GM23338 (cell line): ENCODE measurements around the gene PTPN18. TPM values are rescaled to one million over a fixed set of nuclear protein-coding genes. Genes with fewer than 3 reads are reported as not detected.

Experiments used
- ATAC-seq: fragments of 200-7000 bp; cut with Tn5 transposase; 3 replicates; pipeline ENCODE4 v1.9.1; 2020
- DNase-seq: peaks from one replicate; pipeline ENCODE4 v3.0.0-alpha.2; 2015; ENCODE audit warnings: low spot score
- H2AFZ ChIP-seq: fragments of 200-600 bp; sonication (generic); 2 replicates; pipeline ENCODE4 v1.8.0; 2016; ENCODE audit warnings: antibody characterized with exemption, mild to moderate bottlenecking, moderate library complexity
- H3F3A ChIP-seq: fragments of 200-600 bp; sonication (generic); replicated peaks from 2 replicates; pipeline ENCODE4 v1.8.0; 2017; ENCODE audit warnings: antibody characterized with exemption, mixed run types, low read depth
- H3K27ac ChIP-seq: fragments of 200-600 bp; sonication (generic); 2 replicates; pipeline ENCODE4 v1.6.1; 2016; ENCODE audit warnings: low read depth
- H3K27me3 ChIP-seq: fragments of 200-600 bp; sonication (generic); 2 replicates; pipeline ENCODE4 v1.8.0; 2016; ENCODE audit warnings: mild to moderate bottlenecking, mixed run types, moderate library complexity; ENCODE audit not compliant: insufficient read depth
- H3K36me3 ChIP-seq: fragments of 200-600 bp; sonication (generic); 2 replicates; pipeline ENCODE4 v1.8.0; 2016; ENCODE audit warnings: mild to moderate bottlenecking; ENCODE audit not compliant: insufficient read depth
- H3K4me1 ChIP-seq: fragments of 200-600 bp; sonication (generic); 2 replicates; pipeline ENCODE4 v1.8.0; 2016; ENCODE audit warnings: mild to moderate bottlenecking, moderate library complexity; ENCODE audit not compliant: insufficient read depth
- H3K4me2 ChIP-seq: fragments of 200-600 bp; sonication (generic); 2 replicates; pipeline ENCODE4 v1.7.1; 2017; ENCODE audit warnings: mixed run types
- H3K4me3 ChIP-seq: fragments of 200-600 bp; sonication (generic); 2 replicates; pipeline ENCODE4 v1.6.1; 2016; ENCODE audit warnings: mixed run types
- H3K79me2 ChIP-seq: fragments of 200-600 bp; sonication (generic); replicated peaks from 2 replicates; pipeline ENCODE4 v1.8.0; 2017; ENCODE audit warnings: mild to moderate bottlenecking; ENCODE audit not compliant: insufficient read depth
- H3K9me2 ChIP-seq: fragments of 200-600 bp; sonication (generic); 2 replicates; pipeline ENCODE4 v1.8.0; 2017; ENCODE audit not compliant: insufficient read depth
- H4K20me1 ChIP-seq: fragments of 200-600 bp; sonication (generic); replicated peaks from 2 replicates; pipeline ENCODE4 v1.8.0; 2017; ENCODE audit warnings: mild to moderate bottlenecking; ENCODE audit not compliant: insufficient read depth
- H3K27ac Mint-ChIP-seq: 2 replicates; pipeline ENCODE4 v1.8.0; 2020; ENCODE audit warnings: inconsistent platforms, mild to moderate bottlenecking, moderate library complexity, mixed read lengths
- H3K27me3 Mint-ChIP-seq: 3 replicates; pipeline ENCODE4 v1.8.0; 2022; ENCODE audit warnings: low read depth, mild to moderate bottlenecking, moderate library complexity, mixed read lengths, inconsistent platforms; ENCODE audit not compliant: insufficient read depth, poor library complexity
- H3K36me3 Mint-ChIP-seq: 3 replicates; pipeline ENCODE4 v1.8.0; 2021; ENCODE audit warnings: low read depth, mild to moderate bottlenecking, inconsistent platforms, moderate library complexity, mixed read lengths
- H3K4me1 Mint-ChIP-seq: 3 replicates; pipeline ENCODE4 v1.8.0; 2020; ENCODE audit warnings: mild to moderate bottlenecking, inconsistent platforms, mixed read lengths
- H3K4me3 Mint-ChIP-seq: 3 replicates; pipeline ENCODE4 v1.8.0; 2021; ENCODE audit warnings: moderate library complexity, mild to moderate bottlenecking, inconsistent platforms, mixed read lengths
- H3K9me3 Mint-ChIP-seq: 3 replicates; pipeline ENCODE4 v1.8.0; 2020; ENCODE audit warnings: moderate library complexity, mild to moderate bottlenecking, inconsistent platforms, mixed read lengths
- CREB1 ChIP-seq: fragments of 250-450 bp; sonication (Bioruptor Pico); IDR thresholded peaks from 2 replicates; pipeline ENCODE4 v1.5.0; 2020; ENCODE audit warnings: low read depth, mild to moderate bottlenecking, moderate library complexity
- CTCF ChIP-seq, 2 experiments: fragments of 200-600 bp in 1 of 2; sonication (generic) in 1 of 2; conservative IDR thresholded peaks; 2 replicates each; pipeline versions ENCODE4 v1.5.1 to v1.6.1; 2016 to 2017; ENCODE audit warnings: antibody characterized with exemption in 2 of 2, low read depth in 2 of 2, mild to moderate bottlenecking in 2 of 2, moderate library complexity in 1 of 2
- EZH2phosphoT487 ChIP-seq: fragments of 200-600 bp; sonication (generic); IDR thresholded peaks from one replicate; pipeline ENCODE4 v1.8.1; 2018; ENCODE audit warnings: antibody characterized with exemption; ENCODE audit not compliant: unreplicated experiment
- JUNB ChIP-seq: IDR thresholded peaks from one replicate; pipeline ENCODE4 v1.6.1; 2016; ENCODE audit warnings: antibody characterized with exemption; ENCODE audit not compliant: unreplicated experiment
- NANOG ChIP-seq: IDR thresholded peaks from 2 replicates; pipeline ENCODE4 v1.6.1; 2016; ENCODE audit warnings: antibody characterized with exemption, borderline replicate concordance
- POLR2AphosphoS5 ChIP-seq: IDR thresholded peaks from 2 replicates; pipeline ENCODE4 v1.6.1; 2016; ENCODE audit warnings: antibody characterized with exemption, low read depth
- REST ChIP-seq: IDR thresholded peaks from one replicate; pipeline ENCODE4 v1.6.1; 2018; ENCODE audit warnings: antibody characterized with exemption; ENCODE audit not compliant: unreplicated experiment
- ZNF331 ChIP-seq: fragments of 250-450 bp; sonication (Bioruptor Pico); IDR thresholded peaks from 2 replicates; pipeline ENCODE4 v1.5.0; 2020; ENCODE audit warnings: low read depth, mild to moderate bottlenecking, moderate library complexity
- ZNF462 ChIP-seq: fragments of 250-450 bp; sonication (Bioruptor Pico); IDR thresholded peaks from 2 replicates; pipeline ENCODE4 v1.5.0; 2020; ENCODE audit warnings: mild to moderate bottlenecking, moderate library complexity
- polyA plus RNA-seq: library from polyadenylated mRNA; unstranded; fragments of >200 nt; fragmentation: Nextera tagmentation; extraction: Ambion mirVana; gene quantifications from 2 replicates; pipeline ENCODE4 v1.2.1, GENCODE V29; 2016
- total RNA-seq: library from RNA; depleted of rRNA; stranded (reverse); fragments of >200 nt; shearing (Covaris generic); gene quantifications from 2 replicates; pipeline ENCODE4 v1.2.3, GENCODE V29; 2014

PTPN18 gene
- total and polyA plus RNA-seq, 2 experiments from 2014 or later, result 10.1 to 10.9 TPM

GRCh38 chr2:130345611-130346010 lies 10.2 kb upstream of the PTPN18 start:
- no peak overlapping the region for H3K4me3 ChIP-seq
- no peak for ATAC-seq
- H3K9me3 Mint-ChIP-seq, result no peaks in the 10 kb centered on the region
- no peak overlapping the region for H3K27ac ChIP-seq
- no peak overlapping the region for H3K4me2 ChIP-seq
- peaks cover 8% of the 10 kb centered on the region for H4K20me1 ChIP-seq
- no peaks in the 10 kb centered on the region for H3K27me3 ChIP-seq
- peaks cover 8% of the 10 kb centered on the region for H3K4me1 Mint-ChIP-seq
- H3K4me1 ChIP-seq, result peaks cover 4% of the 10 kb centered on the region; the same call in 1 of the 2 replicates
- H3K36me3 ChIP-seq, result peaks cover 25% of the 10 kb centered on the region
- H2AFZ ChIP-seq, result no peak overlapping the region
- H3F3A ChIP-seq, result 0 out of 2 replicates have a peak, but pooled peaks cover 3% of the 10 kb centered on the region
- peaks cover 21% of the 10 kb centered on the region for H3K79me2 ChIP-seq
- H3K4me3 Mint-ChIP-seq, result no peak overlapping the region
- no peak overlapping the region for H3K27ac Mint-ChIP-seq
- DNase-seq, result no peak
- H3K27me3 Mint-ChIP-seq, result peaks cover 15% of the 10 kb centered on the region
- H3K9me2 ChIP-seq, result no peaks in the 10 kb centered on the region
- TF ChIP-seq NANOG (no peak), CREB1 (CRISPR knock-in tag) (no peak), ZNF462 (CRISPR knock-in tag) (no peak), REST (no peak), ZNF331 (CRISPR knock-in tag) (no peak), JUNB (no peak), POLR2AphosphoS5 (no peak), EZH2phosphoT487 (no peak), CTCF (conservative IDR thresholded peaks at IDR 0.05; ENCODE audit: low read depth in 2 of 2) (no peak)
- H3K36me3 Mint-ChIP-seq, result peaks cover 54% of the 10 kb centered on the region
